Fibroblast of lung (primary cell): ENCODE measurements around the gene CCDC122.

Experiments
- CTCF ChIP-seq, 2 donors: IDR thresholded peaks in 1 of 2; conservative IDR thresholded peaks in 1 of 2; 1 replicate in 1 of 2; 2 replicates in 1 of 2; pipeline ENCODE4 v1.5.1; 2011 to 2012; ENCODE audit warnings: low read length in 2 of 2, control low read depth in 1 of 2, inconsistent platforms in 1 of 2, low read depth in 1 of 2, mild to moderate bottlenecking in 1 of 2
- EZH2 ChIP-seq: IDR thresholded peaks from 2 replicates; pipeline ENCODE4 v1.5.1; 2012; ENCODE audit warnings: low read length, control low read depth, mild to moderate bottlenecking; ENCODE audit errors: missing control alignments

GRCh38 chr13:43848001-43848649 is 31.4 kb downstream of the CCDC122 start:
- TF ChIP-seq CTCF (conservative IDR thresholded peaks at IDR 0.05 in 1 of 2, IDR thresholded peaks at IDR 0.05 in 1 of 2; ENCODE audit: low read depth in 1 of 2, low read length in 2 of 2): no peak
- no peak for TF ChIP-seq EZH2
